Hepatic stellate cell (primary cell): Measurements from ENCODE around the gene CERKL.

ENCODE experiments used
- DNase-seq: peaks from one replicate; pipeline ENCODE4 v3.0.0; 2011; ENCODE audit warnings: low spot score

Gene CERKL

DNA sequence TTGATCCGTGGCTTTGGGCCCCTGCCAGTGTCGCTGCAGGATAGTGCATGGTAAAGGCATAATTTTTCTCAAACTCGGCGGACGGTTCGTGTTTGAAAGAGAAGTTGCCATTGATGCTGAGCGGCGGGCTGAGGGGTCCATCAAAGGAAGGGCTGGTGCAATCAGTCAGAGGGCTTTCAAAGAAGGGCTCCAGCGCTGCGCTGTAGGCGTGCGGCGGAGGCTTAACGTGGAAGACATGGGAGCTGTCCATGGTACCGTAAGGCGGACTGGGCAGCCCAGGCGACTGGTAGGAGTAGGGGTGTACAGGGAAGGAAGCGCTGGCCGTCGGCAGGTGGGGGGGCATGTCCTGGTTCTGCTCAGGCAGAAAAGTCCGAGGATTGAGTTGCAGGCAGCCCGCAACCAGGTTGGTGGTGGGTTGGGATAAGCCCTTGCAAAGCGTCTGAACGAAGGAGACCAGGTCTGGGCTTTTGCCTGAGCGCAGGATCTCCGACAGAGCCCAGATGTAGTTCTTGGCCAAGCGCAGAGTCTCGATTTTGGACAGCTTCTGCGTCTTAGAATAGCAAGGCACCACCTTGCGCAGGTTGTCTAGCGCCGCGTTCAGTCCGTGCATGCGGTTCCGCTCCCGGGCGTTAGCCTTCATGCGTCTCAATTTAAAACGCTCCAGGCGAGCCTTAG is 21.1 kb upstream of the CERKL start:
- peak; percentile 65 for DNase-seq

- no peak for DNase-seq
These were observed 18.3 kb upstream of the CERKL start for GRCh38 chr2:181675254-181675653.

DNA sequence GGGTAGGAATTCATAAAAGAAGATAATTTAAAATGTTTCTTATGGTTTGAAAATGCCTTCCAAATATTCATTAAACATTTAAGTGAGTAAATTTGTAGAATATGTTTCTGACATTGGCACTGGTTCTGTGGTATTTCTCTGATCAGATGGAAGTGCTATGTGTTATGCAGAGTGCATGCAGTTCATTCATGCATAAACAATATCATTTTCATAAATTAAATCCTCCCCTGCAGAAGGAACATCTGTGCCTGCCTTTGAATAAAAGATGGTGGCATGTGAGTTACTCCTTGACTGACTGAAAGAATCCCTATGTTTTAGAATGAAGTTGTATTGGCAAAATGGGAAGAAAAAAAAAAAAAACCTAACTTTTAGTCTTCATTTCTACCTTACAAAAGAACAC is 17.6 kb upstream of the CERKL start:
- no peak for DNase-seq

DNA sequence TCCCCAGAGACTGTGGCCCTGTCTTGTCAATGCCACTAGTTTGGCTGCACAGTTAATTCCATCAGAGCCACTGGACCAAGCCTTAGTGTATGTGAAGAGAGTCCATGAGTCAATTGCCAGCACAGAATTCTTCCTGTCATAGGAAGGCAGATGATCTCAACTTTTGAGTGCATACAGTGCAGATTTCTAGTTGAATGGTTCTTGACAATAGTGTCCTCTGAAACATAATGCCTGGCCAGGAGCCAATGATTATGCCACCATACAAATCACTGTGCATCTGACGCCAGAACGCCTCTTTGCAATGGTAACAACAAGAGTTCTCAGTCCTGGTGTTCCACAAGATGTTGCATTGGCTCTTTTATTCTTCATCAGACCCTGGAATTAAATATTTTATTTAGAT is 16.3 kb upstream of the CERKL start:
- DNase-seq, result no peak

DNA sequence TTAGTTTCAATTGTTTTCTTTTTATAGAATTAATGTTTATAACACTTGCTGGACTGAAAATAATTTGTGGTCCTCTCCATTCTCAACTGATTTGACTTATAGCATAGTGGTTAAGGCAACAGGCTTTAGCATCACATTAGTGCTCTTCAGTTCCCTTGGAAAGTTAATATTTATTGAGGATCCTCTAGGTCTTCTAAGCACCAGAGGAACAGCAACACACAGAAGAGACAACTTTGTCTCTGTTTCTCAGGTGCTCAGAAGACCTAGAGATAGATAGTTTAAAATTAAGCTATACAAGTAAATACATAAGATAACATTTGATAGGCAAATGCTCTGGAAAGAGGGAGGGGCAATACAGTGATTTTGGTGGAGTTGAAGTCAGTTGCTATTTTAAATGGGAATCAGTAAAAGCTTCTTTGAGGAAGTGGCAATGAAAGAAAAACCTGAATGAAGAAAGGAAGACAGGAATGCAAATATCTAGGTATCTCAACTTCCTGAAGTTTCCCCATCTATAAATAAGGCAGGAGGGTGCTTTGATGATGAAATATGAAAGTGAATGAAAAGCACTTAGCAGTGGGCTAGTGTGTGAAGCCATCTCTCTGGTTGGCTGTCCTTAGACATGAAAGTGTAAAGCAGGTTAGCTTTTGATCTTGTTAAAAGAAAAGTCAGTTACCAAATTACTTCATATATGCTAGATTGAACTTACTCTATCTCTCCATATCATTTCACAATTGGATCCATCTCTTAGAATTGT is 15.5 kb upstream of the CERKL start:
- no peak for DNase-seq

- no peak for DNase-seq
These were observed 13.7 kb upstream of the CERKL start for GRCh38 chr2:181670632-181671031.

GRCh38 chr2:181667234-181667633 is 10.3 kb upstream of the CERKL start:
- no peak for DNase-seq

GRCh38 chr2:181662287-181662686 is 5.4 kb upstream of the CERKL start:
- DNase-seq, result no peak

- no peak for DNase-seq
These were observed 3.3 kb upstream of the CERKL start for GRCh38 chr2:181660181-181660580.

DNA sequence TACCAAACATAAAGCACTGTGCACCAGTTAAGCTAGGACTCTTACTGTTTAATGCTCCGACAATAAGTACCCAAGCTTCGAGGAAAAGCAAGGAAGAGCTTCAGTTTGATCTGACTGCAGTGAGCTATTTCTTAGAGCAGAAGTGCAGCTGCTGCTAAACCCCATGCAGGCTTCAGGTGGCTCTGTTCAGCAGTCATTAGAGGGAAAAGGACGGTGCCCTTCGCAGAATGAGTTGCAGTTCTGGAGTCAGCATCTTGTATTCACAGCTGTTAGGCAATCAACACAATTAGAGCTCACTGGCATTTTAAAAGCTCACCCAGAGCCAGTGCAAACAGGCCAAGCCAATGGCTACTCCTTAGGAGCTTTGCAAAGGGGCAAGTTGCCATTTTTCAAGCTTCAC is 1.5 kb upstream of the CERKL start:
- DNase-seq, result no peak

GRCh38 chr2:181657379-181657778 is 474 bp upstream of the CERKL start:
- no peak for DNase-seq

DNA sequence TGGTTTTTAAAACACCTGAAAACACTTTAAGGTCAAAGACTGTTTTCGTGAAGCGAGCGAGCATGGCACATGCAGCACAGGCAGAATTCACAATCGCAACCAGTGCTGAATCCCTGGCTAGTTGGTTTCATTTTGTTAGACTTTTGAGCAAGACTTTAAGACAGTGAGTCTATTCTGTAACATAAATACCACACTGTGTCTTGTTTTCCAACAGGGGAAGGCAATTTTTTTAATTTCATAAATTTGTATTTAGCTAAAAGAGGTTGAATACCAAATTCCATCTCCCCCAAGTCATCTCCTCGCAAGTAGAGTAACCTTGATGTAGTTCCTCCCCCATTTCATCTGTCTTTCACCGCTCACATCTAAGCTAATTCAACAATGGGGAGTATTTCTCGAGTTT is 1.4 kb downstream of the CERKL start:
- no peak for DNase-seq

DNA sequence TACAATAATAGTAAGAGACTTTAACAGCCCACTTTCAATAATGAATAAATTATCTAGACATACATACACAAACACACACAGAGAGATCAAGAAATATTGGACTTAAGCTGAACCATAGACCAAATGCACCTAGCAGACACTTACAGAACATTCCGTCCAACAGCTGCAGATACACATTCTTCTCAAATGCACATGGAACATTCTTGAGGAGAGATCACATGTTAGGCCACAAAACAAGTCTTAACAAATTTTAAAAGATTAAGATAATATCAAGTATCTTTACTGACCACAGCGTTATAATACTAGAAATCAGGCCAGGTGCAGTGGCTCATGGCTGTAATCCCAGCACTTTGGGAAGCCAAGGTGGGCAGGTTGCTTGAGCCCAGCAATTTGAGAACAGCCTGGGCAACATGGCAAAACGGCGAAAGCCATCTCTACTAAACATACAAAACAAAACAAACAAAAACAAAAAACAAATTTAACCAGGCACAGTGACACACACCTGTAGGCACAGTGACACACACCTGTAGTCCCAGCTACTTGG is 7.4 kb downstream of the CERKL start:
- no peak for DNase-seq

DNA sequence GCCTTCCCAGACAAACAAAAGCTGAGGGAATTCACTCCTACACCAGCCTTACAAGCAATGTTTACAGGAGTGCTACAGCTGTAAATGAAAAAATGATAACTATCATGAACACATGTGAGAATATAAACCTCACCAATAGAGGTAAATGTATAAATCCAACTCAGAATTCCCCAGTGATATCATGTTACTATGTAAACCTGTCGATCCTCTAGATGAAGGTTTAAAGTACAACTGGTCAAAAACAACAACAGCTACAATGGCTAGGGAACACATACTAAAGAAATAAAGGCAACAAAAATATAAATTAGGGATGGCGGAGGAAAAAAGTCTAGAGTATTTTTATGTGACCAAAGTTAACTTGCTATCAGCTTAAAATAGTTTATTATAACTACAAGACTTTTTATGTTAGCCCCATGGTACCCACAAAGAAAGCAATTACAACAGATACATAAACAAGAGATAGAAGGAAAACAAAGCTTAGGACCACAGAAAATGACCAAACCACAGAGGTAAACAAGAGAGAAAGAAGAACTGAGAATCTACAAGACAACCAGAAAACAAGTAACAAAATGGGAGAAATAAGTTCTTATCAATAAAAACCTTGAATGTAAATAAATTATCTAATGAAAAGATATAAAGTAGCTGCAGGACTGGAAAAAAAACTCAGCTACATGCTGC is 8.3 kb downstream of the CERKL start:
- no peak for DNase-seq

DNA sequence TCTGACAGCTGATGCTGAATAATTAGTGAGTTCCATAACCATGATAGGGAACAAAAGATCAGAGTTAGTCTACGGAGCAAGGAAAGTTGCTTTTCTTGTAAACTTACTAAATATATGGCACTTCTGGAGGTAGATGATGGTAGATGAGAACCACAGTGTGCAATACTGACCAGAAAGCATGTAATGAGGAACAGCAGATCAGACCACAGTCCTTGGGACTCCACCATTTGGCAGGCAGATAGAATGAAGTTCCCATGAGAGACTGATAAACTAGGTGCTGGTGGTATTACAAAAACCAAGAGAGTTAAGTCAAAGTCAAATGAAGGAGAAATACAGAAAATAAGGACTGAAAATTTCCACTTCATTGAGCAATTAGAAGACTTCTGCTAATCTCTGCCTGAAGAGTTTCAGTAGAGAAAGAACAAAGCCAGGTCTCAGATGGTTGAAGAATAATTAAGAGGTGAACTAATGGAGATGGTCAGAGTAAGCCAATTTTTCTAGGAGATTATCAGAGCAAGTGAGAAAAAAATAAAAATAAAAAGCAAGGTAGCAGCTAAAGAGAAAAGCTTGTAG is 10.4 kb downstream of the CERKL start:
- no peak for DNase-seq

GRCh38 chr2:181643151-181643550 is 13.8 kb downstream of the CERKL start:
- DNase-seq, result no peak

DNA sequence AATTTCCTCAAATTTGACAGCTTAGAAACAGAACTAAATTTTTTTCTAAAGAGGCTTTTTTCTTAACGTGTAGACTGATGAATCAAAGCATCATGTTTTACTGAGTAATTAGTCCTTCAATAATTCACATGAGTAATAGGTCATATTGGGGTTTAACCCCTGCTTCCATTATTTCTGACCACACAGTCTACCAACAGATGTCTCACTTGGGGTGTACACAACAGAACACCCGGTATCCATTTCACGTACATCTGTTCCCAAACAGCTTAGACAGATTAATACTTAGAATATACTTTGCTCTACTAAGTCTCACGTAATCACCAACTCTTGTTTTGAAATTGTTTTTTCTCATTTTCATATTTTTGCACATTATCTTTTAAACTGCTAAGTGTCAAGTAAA is 14.8 kb downstream of the CERKL start:
- no peak for DNase-seq

- DNase-seq, result no peak
These were observed 17.2 kb downstream of the CERKL start for GRCh38 chr2:181639686-181640085.

GRCh38 chr2:181632733-181633401 is 24.0 kb downstream of the CERKL start:
- no peak for DNase-seq

- DNase-seq, result no peak
These were observed 28.0 kb downstream of the CERKL start for GRCh38 chr2:181628590-181629585.

DNA sequence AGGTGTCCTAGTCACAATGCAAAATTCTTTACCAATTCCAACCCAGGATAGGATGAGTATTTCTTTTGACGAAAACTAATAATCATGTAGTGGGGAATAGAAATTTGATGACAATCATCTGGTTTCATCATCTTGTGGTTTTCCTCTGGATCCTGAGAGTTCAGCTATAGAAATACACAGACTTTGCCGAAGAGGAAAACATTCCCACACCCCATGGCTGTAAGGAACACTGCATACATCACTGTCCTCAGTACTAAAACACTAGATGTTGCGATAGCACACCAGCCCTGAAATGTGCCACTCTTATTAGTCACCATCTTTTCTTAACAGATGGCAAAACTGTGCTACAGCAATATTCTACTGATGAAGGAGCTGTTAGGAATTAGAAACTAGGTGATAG is 29.4 kb downstream of the CERKL start:
- no peak for DNase-seq
